Smooth muscle cell (in vitro differentiated cells): ENCODE measurements around the gene EPDR1. TPM values are rescaled to one million over a fixed set of nuclear protein-coding genes. Genes with fewer than 3 reads are reported as not detected.

Experiments used
- DNase-seq: peaks from one replicate; lab custom pipeline; 2025; ENCODE audit not compliant: unreplicated experiment; lab: John Stamatoyannopoulos, UW
- H2AFZ ChIP-seq: fragments of 200-600 bp; sonication (generic); 2 replicates; pipeline ENCODE4 v1.6.0; 2016; ENCODE audit warnings: antibody characterized with exemption, low read depth, mild to moderate bottlenecking
- H3F3A ChIP-seq: fragments of 200-600 bp; sonication (generic); 2 replicates; pipeline ENCODE4 v1.6.0; 2017; ENCODE audit warnings: antibody characterized with exemption, low read depth
- H3K27ac ChIP-seq: fragments of 200-600 bp; sonication (generic); 2 replicates; pipeline ENCODE4 v1.5.1; 2016; ENCODE audit warnings: low read depth, mild to moderate bottlenecking
- H3K27me3 ChIP-seq: fragments of 200-600 bp; sonication (generic); 2 replicates; pipeline ENCODE4 v1.6.1; 2016; ENCODE audit warnings: low read depth, mild to moderate bottlenecking
- H3K36me3 ChIP-seq: fragments of 200-600 bp; sonication (generic); 2 replicates; pipeline ENCODE4 v1.5.1; 2016; ENCODE audit warnings: low read depth
- H3K4me1 ChIP-seq: fragments of 200-600 bp; sonication (generic); 2 replicates; pipeline ENCODE4 v1.5.1; 2016; ENCODE audit warnings: low read depth
- H3K4me2 ChIP-seq: fragments of 200-600 bp; sonication (generic); 2 replicates; pipeline ENCODE4 v1.6.0; 2016; ENCODE audit warnings: mild to moderate bottlenecking
- H3K4me3 ChIP-seq: fragments of 200-600 bp; sonication (generic); 2 replicates; pipeline ENCODE4 v1.5.1; 2016; ENCODE audit warnings: mild to moderate bottlenecking
- H3K79me2 ChIP-seq: fragments of 200-600 bp; sonication (generic); 2 replicates; pipeline ENCODE4 v1.6.0; 2016; ENCODE audit warnings: low read depth, mild to moderate bottlenecking
- H3K9ac ChIP-seq: fragments of 200-600 bp; sonication (generic); 2 replicates; pipeline ENCODE4 v1.6.0; 2016; ENCODE audit warnings: low read depth
- H3K9me3 ChIP-seq: fragments of 200-600 bp; sonication (generic); replicated peaks from 2 replicates; pipeline ENCODE4 v1.5.1; 2016; ENCODE audit warnings: low read depth
- H4K20me1 ChIP-seq: fragments of 200-600 bp; sonication (generic); 2 replicates; pipeline ENCODE4 v1.6.0; 2016; ENCODE audit warnings: low read depth
- WGBS: methylation state at CpG from one replicate; pipeline ENCODE4 v1.1.7; 2016; ENCODE audit warnings: low lambda C conversion rate; 5-methylcytosine and 5-hydroxymethylcytosine counted together
- polyA plus RNA-seq: library from polyadenylated mRNA; unstranded; fragments of >200 nt; fragmentation: Nextera tagmentation; extraction: Ambion mirVana; gene quantifications from 2 replicates; pipeline ENCODE4 v1.2.1, GENCODE V29; 2016
- total RNA-seq: library from RNA; depleted of rRNA; stranded (reverse); fragments of >200 nt; gene quantifications from 2 replicates; pipeline ENCODE4 v1.2.3, GENCODE V29; 2014
- TF ChIP-seq, protein P1 (sequence below): fragments of 200-600 bp; sonication (generic); IDR thresholded peaks from 2 replicates; pipeline ENCODE4 v1.5.1; 2017; ENCODE audit warnings: borderline replicate concordance, mild to moderate bottlenecking, antibody characterized with exemption; ENCODE audit not compliant: insufficient read depth, poor library complexity, severe bottlenecking

The EPDR1 gene
- total and polyA plus RNA-seq, 2 experiments from 2014 or later, result 11.1 to 17.1 TPM

DNA sequence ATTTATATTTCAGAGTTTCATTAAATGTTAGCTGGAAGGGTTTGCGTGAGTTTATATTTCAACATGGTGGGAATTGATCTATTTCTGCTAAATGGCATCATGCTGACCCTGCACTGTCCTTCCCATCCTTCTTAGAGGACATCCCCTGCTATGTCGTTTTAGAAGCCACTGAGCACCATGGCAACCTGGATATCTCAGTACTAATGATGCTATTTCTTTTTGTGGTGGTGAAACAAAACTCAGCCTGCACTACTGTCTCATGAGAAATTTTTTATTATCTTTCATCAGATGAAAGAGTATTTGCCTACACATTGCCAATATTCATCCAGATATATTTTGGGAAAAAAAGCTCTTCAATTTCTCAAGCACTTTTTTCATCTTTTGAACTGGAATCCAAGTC, 12.1 kb downstream of the EPDR1 start:
- Histone ChIP-seq H3K9ac (no peak overlapping the region), H3K79me2 (no peaks in the 10 kb centered on the region), H3F3A (no peaks in the 10 kb centered on the region), H2AFZ (no peak overlapping the region), H3K4me1 (no peaks in the 10 kb centered on the region), H3K4me3 (no peak overlapping the region), H3K27ac (no peak overlapping the region), H3K4me2 (no peak overlapping the region), H4K20me1 (no peaks in the 10 kb centered on the region), H3K36me3 (no peaks in the 10 kb centered on the region), H3K9me3 (peaks cover 16% of the 10 kb centered on the region), H3K27me3 (no peaks in the 10 kb centered on the region)
- no peak for DNase-seq
- 93% methylated on average over 2 of the region's 2 CpGs for WGBS
- TF ChIP-seq, protein P1, sequence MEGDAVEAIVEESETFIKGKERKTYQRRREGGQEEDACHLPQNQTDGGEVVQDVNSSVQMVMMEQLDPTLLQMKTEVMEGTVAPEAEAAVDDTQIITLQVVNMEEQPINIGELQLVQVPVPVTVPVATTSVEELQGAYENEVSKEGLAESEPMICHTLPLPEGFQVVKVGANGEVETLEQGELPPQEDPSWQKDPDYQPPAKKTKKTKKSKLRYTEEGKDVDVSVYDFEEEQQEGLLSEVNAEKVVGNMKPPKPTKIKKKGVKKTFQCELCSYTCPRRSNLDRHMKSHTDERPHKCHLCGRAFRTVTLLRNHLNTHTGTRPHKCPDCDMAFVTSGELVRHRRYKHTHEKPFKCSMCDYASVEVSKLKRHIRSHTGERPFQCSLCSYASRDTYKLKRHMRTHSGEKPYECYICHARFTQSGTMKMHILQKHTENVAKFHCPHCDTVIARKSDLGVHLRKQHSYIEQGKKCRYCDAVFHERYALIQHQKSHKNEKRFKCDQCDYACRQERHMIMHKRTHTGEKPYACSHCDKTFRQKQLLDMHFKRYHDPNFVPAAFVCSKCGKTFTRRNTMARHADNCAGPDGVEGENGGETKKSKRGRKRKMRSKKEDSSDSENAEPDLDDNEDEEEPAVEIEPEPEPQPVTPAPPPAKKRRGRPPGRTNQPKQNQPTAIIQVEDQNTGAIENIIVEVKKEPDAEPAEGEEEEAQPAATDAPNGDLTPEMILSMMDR, result no peak

DNA sequence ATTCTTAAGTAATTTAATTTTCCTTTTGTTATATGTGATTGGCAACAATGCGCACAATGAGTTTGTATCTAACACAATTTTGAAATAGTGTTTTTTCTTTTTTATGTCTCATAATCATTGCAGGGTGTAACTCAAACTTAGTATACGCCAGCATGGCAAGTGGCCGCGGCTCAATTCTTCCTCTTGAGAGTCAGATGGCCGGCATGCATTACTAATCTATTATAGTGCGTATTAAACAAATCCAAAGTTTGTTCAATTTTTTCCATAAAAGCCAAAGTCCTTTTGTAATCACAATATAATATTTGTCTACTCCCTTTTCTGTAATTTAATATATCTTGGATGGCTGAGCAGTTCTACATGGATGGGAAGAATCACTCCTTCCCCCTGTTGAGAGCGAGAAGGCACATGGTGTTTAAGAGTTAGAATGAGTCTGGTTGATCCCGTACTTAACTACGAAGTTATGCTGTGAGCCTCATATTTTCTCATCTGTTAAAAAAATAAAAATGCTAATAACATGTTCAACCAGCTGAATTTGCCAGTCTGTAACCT, 12.7 kb downstream of the EPDR1 start:
- no peak for DNase-seq
- no peak overlapping the region for H3K27ac ChIP-seq
- no peaks in the 10 kb centered on the region for H3K4me1 ChIP-seq
- H3K9ac ChIP-seq, result no peak overlapping the region
- 87% methylated on average over 9 of the region's 9 CpGs for WGBS
- no peak overlapping the region for H2AFZ ChIP-seq
- no peaks in the 10 kb centered on the region for H3K36me3 ChIP-seq
- H3K9me3 ChIP-seq, result peaks cover 16% of the 10 kb centered on the region
- no peak overlapping the region for H3K4me2 ChIP-seq
- TF ChIP-seq, protein P1, result no peak
- no peaks in the 10 kb centered on the region for H4K20me1 ChIP-seq
- no peaks in the 10 kb centered on the region for H3F3A ChIP-seq
- H3K79me2 ChIP-seq, result no peaks in the 10 kb centered on the region
- H3K27me3 ChIP-seq, result no peaks in the 10 kb centered on the region
- H3K4me3 ChIP-seq, result no peak overlapping the region

DNA sequence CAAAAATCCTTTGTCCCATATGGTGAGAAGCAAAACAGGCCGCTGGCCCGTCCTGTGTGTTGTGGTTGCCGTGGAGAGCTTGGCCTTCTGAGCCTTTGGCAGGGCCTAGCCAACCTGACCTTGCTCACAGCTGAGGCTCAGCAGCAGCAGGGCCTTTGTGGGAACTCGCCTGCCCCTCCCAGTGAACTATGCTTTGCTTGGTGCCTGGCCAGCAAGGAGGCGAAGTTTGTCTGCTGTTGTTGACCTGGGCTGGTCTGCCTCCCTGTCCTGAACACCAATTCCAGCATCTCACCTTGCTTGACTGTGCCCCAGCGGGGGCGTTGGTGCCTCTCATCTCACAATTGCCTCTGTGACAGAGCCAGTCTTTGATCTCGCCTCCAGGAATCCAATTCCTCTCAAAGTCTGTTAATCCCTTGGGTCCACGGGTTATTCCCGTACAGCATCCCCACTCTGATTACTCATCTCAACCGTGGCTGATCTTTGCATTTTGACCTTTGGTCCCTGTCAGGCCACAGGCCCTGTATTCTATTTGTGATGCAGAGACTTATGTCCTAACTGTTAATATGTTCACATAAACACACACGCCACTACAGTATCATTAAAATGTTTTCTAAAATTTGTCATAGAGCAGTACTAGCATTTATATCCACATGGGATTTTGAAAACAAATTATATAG, 22.6 kb downstream of the EPDR1 start:
- H3K79me2 ChIP-seq, result no peaks in the 10 kb centered on the region
- H3K4me2 ChIP-seq, result no peak overlapping the region
- no peak overlapping the region for H3K4me3 ChIP-seq
- H2AFZ ChIP-seq, result no peak overlapping the region
- H3F3A ChIP-seq, result no peaks in the 10 kb centered on the region
- TF ChIP-seq, protein P1, result no peak
- H3K27ac ChIP-seq, result no peak overlapping the region
- H3K4me1 ChIP-seq, result peaks cover 7% of the 10 kb centered on the region
- DNase-seq, result no peak
- no peaks in the 10 kb centered on the region for H4K20me1 ChIP-seq
- no peaks in the 10 kb centered on the region for H3K36me3 ChIP-seq
- H3K9ac ChIP-seq, result no peak overlapping the region
- 77% methylated on average over 12 of the region's 12 CpGs for WGBS
- no peaks in the 10 kb centered on the region for H3K27me3 ChIP-seq
- H3K9me3 ChIP-seq, result no peaks in the 10 kb centered on the region
